K562 (cell line): ENCODE data around the gene RXRB.

Experiments
- JUNB ChIP-seq: fragments of 450-650 bp; formaldehyde crosslinking; conservative IDR thresholded peaks from 2 replicates; pipeline ENCODE4 v1.4.0; 2020; ENCODE audit warnings: mild to moderate bottlenecking
- PHF8 ChIP-seq: fragments of 200-600 bp; sonication (generic); IDR thresholded peaks from 2 replicates; pipeline ENCODE4 v1.6.1; 2012; ENCODE audit warnings: mixed run types, mild to moderate bottlenecking, inconsistent platforms, low read length, moderate library complexity, borderline replicate concordance
- POLR2A ChIP-seq: fragments of 450-650 bp; conservative IDR thresholded peaks from 2 replicates; pipeline ENCODE4 v1.6.1; 2016
- TF ChIP-seq, protein P1 (sequence below), 2 experiments: IDR thresholded peaks in 1 of 2; conservative IDR thresholded peaks in 1 of 2; 2 replicates each; pipeline ENCODE4 v1.6.1; 2016; ENCODE audit warnings: low read depth in 2 of 2, mild to moderate bottlenecking in 1 of 2, missing compliant biosample characterization in 1 of 2, missing genetic modification characterization in 1 of 2, moderate library complexity in 1 of 2
- TF ChIP-seq, protein P2 (sequence below): fragments of 250-450 bp; sonication (Bioruptor Pico); IDR thresholded peaks from 2 replicates; pipeline ENCODE4 v1.5.0; 2021

GRCh38 chr6:33191383-33192104, 8.9 kb downstream of the RXRB start:
- TF ChIP-seq PHF8: no peak
- no peak for TF ChIP-seq POLR2A
- no peak for TF ChIP-seq JUNB
- TF ChIP-seq, protein P1, sequence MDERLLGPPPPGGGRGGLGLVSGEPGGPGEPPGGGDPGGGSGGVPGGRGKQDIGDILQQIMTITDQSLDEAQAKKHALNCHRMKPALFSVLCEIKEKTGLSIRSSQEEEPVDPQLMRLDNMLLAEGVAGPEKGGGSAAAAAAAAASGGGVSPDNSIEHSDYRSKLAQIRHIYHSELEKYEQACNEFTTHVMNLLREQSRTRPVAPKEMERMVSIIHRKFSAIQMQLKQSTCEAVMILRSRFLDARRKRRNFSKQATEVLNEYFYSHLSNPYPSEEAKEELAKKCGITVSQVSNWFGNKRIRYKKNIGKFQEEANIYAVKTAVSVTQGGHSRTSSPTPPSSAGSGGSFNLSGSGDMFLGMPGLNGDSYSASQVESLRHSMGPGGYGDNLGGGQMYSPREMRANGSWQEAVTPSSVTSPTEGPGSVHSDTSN (CRISPR knock-in tag; IDR thresholded peaks at IDR 0.05; ENCODE audit: low read depth): no peak
- TF ChIP-seq, protein P1 (tag; conservative IDR thresholded peaks at IDR 0.05; ENCODE audit: low read depth): no peak
- TF ChIP-seq, protein P2, sequence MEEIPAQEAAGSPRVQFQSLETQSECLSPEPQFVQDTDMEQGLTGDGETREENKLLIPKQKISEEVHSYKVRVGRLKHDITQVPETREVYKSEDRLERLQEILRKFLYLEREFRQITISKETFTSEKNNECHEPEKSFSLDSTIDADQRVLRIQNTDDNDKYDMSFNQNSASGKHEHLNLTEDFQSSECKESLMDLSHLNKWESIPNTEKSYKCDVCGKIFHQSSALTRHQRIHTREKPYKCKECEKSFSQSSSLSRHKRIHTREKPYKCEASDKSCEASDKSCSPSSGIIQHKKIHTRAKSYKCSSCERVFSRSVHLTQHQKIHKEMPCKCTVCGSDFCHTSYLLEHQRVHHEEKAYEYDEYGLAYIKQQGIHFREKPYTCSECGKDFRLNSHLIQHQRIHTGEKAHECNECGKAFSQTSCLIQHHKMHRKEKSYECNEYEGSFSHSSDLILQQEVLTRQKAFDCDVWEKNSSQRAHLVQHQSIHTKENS (CRISPR knock-in tag): no peak
